Measurements from ENCODE around the gene GRIK4.

DNA sequence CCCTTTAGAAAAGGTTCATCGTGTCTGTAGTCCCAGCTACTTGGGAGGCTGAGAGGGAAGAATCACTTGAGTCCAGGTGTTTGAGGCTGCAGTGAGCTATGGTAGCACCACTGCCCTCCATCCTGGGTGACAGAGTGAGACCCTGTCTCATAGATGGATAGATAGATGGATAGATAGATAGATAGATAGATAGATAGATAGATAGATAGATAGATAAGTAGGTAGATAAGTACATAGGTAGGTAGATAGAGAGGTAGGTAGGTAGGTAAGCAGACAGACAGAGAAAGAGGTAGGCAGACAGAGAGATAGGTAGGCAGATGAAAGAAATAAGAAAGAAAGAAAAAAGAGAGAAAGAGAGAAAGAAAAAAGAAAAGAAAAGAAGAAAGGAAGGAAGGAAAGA lies 156.4 kb downstream of the GRIK4 start:
- no peak for TF ChIP-seq NRF1 (IDR thresholded peaks at IDR 0.05; ENCODE audit: low read depth, low read length)
- no peak for TF ChIP-seq EP300 (IDR thresholded peaks at IDR 0.05; ENCODE audit: borderline replicate concordance in 1 of 2, low read depth in 1 of 2, low read length in 1 of 2)

All from SK-N-SH (cell line).